Activated T-cell treated with anti-CD3 and anti-CD28 coated beads, Interleukin-2, amount 50 U/mL, for 1 hour (primary cell): Measurements from ENCODE around the gene ASTL.
A peak's percentile ranks its signal among the peaks of the same experiment; 100 is the strongest.
"Not testable (repeated sequence)": the region's sequence is repeated elsewhere in the genome, so short reads cannot be mapped to it uniquely, and the experiment has no call there.

Experiments used
- DNase-seq: peaks from one replicate; pipeline ENCODE4 v3.0.0-alpha.2; 2020

ASTL gene

GRCh38 chr2:96095116-96095636, 43.1 kb downstream of the ASTL start:
- DNase-seq = no peak

- DNase-seq = no peak
These were observed 44.8 kb downstream of the ASTL start for GRCh38 chr2:96093528-96093927.

- DNase-seq = peak; percentile 13
These were observed 45.4 kb downstream of the ASTL start for GRCh38 chr2:96092951-96093350.

- no peak for DNase-seq
These were observed 45.8 kb downstream of the ASTL start for GRCh38 chr2:96092573-96092877.

GRCh38 chr2:96091711-96092572, 46.4 kb downstream of the ASTL start:
- DNase-seq = peak; percentile 8

GRCh38 chr2:96091141-96091710, 47.1 kb downstream of the ASTL start:
- no peak for DNase-seq

GRCh38 chr2:96090196-96090926, 47.9 kb downstream of the ASTL start:
- DNase-seq = no peak

GRCh38 chr2:96089356-96090195, 48.7 kb downstream of the ASTL start:
- no peak for DNase-seq

- DNase-seq = peak; percentile 5
These were observed 49.7 kb downstream of the ASTL start for GRCh38 chr2:96088340-96089335.

GRCh38 chr2:96087130-96087529, 51.2 kb downstream of the ASTL start:
- DNase-seq = no peak

GRCh38 chr2:96085541-96086355, 52.6 kb downstream of the ASTL start:
- DNase-seq = peak; percentile 9

GRCh38 chr2:96084858-96085518, 53.3 kb downstream of the ASTL start:
- DNase-seq = not testable (repeated sequence)

- DNase-seq = peak; percentile 13
These were observed 54.1 kb downstream of the ASTL start for GRCh38 chr2:96083989-96084857.

- peak; percentile 10 for DNase-seq
These were observed 55.0 kb downstream of the ASTL start for GRCh38 chr2:96083064-96083939.

- peak; percentile 5 for DNase-seq
These were observed 55.9 kb downstream of the ASTL start for GRCh38 chr2:96082211-96083063.

- DNase-seq = no peak
These were observed 57.3 kb downstream of the ASTL start for GRCh38 chr2:96081042-96081441.
